Astrocyte (in vitro differentiated cells and primary cell): ENCODE data around the gene HLA-DMB. TPM values are rescaled to one million over a fixed set of nuclear protein-coding genes. Genes with fewer than 3 reads are reported as not detected.

Experiments
- DNase-seq: peaks from one replicate; pipeline ENCODE4 v3.0.0-alpha.2; 2010; ENCODE audit warnings: low read depth
- FAIRE-seq: peaks from 2 replicates; lab custom pipeline; 2011; peaks lifted over from hg19 to GRCh38; lab: Jason Lieb, UNC
- H2AFZ ChIP-seq: 2 replicates; pipeline ENCODE4 v1.6.0; 2012; ENCODE audit warnings: low read depth, low read length, inconsistent platforms
- H3K27ac ChIP-seq: 2 replicates; pipeline ENCODE4 v1.5.1; 2011; ENCODE audit warnings: low read depth, low read length, inconsistent platforms
- H3K27me3 ChIP-seq: 2 replicates; pipeline ENCODE4 v1.6.0; 2011; ENCODE audit warnings: low read length, inconsistent platforms; ENCODE audit not compliant: insufficient read depth
- H3K36me3 ChIP-seq: 2 replicates; pipeline ENCODE4 v1.5.1; 2011; ENCODE audit warnings: low read length, inconsistent platforms; ENCODE audit not compliant: insufficient read depth
- H3K4me1 ChIP-seq: 2 replicates; pipeline ENCODE4 v1.5.1; 2011; ENCODE audit warnings: low read length, inconsistent platforms; ENCODE audit not compliant: insufficient read depth
- H3K4me2 ChIP-seq: 2 replicates; pipeline ENCODE4 v1.6.0; 2012; ENCODE audit warnings: low read length, inconsistent platforms
- H3K4me3 ChIP-seq: 2 replicates; pipeline ENCODE4 v1.5.1; 2011; ENCODE audit warnings: low read depth, mild to moderate bottlenecking, low read length, inconsistent platforms; ENCODE audit not compliant: insufficient read depth
- H3K79me2 ChIP-seq: 2 replicates; pipeline ENCODE4 v1.6.0; 2012; ENCODE audit warnings: mild to moderate bottlenecking, low read length, inconsistent platforms; ENCODE audit not compliant: insufficient read depth
- H3K9ac ChIP-seq: 2 replicates; pipeline ENCODE4 v1.6.0; 2012; ENCODE audit warnings: mild to moderate bottlenecking, low read length, inconsistent platforms
- H3K9me3 ChIP-seq: 2 replicates; pipeline ENCODE4 v1.5.1; 2012; ENCODE audit warnings: low read depth, mild to moderate bottlenecking, low read length, inconsistent platforms; ENCODE audit not compliant: insufficient read depth
- H4K20me1 ChIP-seq: 2 replicates; pipeline ENCODE4 v1.6.0; 2012; ENCODE audit warnings: low read length, inconsistent platforms; ENCODE audit not compliant: insufficient read depth
- H3K27ac Mint-ChIP-seq: one replicate; pipeline ENCODE4 v1.8.0; 2021; ENCODE audit warnings: mild to moderate bottlenecking, mixed read lengths; ENCODE audit not compliant: unreplicated experiment
- H3K27me3 Mint-ChIP-seq: one replicate; pipeline ENCODE4 v1.8.0; 2021; ENCODE audit warnings: low read depth, mixed read lengths; ENCODE audit not compliant: unreplicated experiment
- H3K36me3 Mint-ChIP-seq: one replicate; pipeline ENCODE4 v1.8.0; 2021; ENCODE audit warnings: low read depth, mixed read lengths; ENCODE audit not compliant: unreplicated experiment
- H3K4me1 Mint-ChIP-seq: one replicate; pipeline ENCODE4 v1.8.0; 2021; ENCODE audit warnings: low read depth, mixed read lengths; ENCODE audit not compliant: unreplicated experiment
- H3K4me3 Mint-ChIP-seq: one replicate; pipeline ENCODE4 v1.8.0; 2021; ENCODE audit warnings: mild to moderate bottlenecking, moderate library complexity, mixed read lengths; ENCODE audit not compliant: unreplicated experiment
- H3K9me3 Mint-ChIP-seq: one replicate; pipeline ENCODE4 v1.8.0; 2021; ENCODE audit warnings: mild to moderate bottlenecking, mixed read lengths; ENCODE audit not compliant: unreplicated experiment
- EZH2 ChIP-seq: IDR thresholded peaks from 2 replicates; pipeline ENCODE4 v1.6.1; 2012; ENCODE audit warnings: mild to moderate bottlenecking, low read length, inconsistent platforms; ENCODE audit not compliant: insufficient read depth
- total RNA-seq: library from RNA; stranded (reverse); gene quantifications from 2 replicates; pipeline ENCODE4 v1.2.1, GENCODE V29; 2021
- TF ChIP-seq, protein P1 (sequence below): IDR thresholded peaks from 2 replicates; pipeline ENCODE4 v1.5.1; 2011; ENCODE audit warnings: low read depth, mild to moderate bottlenecking, inconsistent platforms, low read length, moderate library complexity; ENCODE audit not compliant: insufficient read depth

HLA-DMB gene
- total RNA-seq, 1 donor from 2014 or later = 0.11 TPM

DNA sequence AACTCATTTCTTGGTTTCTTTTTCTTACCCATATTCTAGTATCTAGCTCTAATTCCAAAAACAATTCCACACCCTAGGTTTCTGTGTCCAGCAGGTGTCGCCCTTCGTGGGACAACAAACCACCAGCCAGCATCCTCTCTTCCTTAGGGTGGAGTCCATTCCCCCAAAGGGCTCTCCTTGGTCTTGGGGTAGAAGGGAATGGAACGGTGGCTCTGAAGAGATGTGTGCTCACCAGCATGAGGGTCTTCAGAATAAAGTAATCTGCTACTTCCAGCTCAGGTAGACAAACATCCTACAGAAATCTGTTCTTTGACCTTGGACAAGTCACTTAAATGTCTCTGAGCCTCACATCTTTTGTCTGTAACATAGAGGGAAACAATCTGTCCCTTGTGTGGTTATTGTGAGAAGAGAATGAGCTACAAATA lies 7.2 kb downstream of the HLA-DMB start:
- H3K4me3 Mint-ChIP-seq = no peak overlapping the region
- no peak overlapping the region for H3K4me3 ChIP-seq
- no peaks in the 10 kb centered on the region for H3K9me3 ChIP-seq
- no peaks in the 10 kb centered on the region for H3K4me1 Mint-ChIP-seq
- H3K9ac ChIP-seq = no peak overlapping the region
- H3K27ac Mint-ChIP-seq = no peak overlapping the region
- H3K27me3 Mint-ChIP-seq = peaks cover 32% of the 10 kb centered on the region
- no peaks in the 10 kb centered on the region for H3K79me2 ChIP-seq
- no peak overlapping the region for H2AFZ ChIP-seq
- no peaks in the 10 kb centered on the region for H3K36me3 Mint-ChIP-seq
- no peaks in the 10 kb centered on the region for H4K20me1 ChIP-seq
- H3K27ac ChIP-seq = no peak overlapping the region
- FAIRE-seq (no peak), DNase-seq (peak; percentile 43)
- H3K27me3 ChIP-seq = peaks cover 62% of the 10 kb centered on the region
- peaks cover 1% of the 10 kb centered on the region for H3K9me3 Mint-ChIP-seq
- no peaks in the 10 kb centered on the region for H3K4me1 ChIP-seq
- H3K36me3 ChIP-seq = no peaks in the 10 kb centered on the region
- TF ChIP-seq, protein P1, sequence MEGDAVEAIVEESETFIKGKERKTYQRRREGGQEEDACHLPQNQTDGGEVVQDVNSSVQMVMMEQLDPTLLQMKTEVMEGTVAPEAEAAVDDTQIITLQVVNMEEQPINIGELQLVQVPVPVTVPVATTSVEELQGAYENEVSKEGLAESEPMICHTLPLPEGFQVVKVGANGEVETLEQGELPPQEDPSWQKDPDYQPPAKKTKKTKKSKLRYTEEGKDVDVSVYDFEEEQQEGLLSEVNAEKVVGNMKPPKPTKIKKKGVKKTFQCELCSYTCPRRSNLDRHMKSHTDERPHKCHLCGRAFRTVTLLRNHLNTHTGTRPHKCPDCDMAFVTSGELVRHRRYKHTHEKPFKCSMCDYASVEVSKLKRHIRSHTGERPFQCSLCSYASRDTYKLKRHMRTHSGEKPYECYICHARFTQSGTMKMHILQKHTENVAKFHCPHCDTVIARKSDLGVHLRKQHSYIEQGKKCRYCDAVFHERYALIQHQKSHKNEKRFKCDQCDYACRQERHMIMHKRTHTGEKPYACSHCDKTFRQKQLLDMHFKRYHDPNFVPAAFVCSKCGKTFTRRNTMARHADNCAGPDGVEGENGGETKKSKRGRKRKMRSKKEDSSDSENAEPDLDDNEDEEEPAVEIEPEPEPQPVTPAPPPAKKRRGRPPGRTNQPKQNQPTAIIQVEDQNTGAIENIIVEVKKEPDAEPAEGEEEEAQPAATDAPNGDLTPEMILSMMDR = peak; percentile 88
- no peak for TF ChIP-seq EZH2
- no peak overlapping the region for H3K4me2 ChIP-seq

DNA sequence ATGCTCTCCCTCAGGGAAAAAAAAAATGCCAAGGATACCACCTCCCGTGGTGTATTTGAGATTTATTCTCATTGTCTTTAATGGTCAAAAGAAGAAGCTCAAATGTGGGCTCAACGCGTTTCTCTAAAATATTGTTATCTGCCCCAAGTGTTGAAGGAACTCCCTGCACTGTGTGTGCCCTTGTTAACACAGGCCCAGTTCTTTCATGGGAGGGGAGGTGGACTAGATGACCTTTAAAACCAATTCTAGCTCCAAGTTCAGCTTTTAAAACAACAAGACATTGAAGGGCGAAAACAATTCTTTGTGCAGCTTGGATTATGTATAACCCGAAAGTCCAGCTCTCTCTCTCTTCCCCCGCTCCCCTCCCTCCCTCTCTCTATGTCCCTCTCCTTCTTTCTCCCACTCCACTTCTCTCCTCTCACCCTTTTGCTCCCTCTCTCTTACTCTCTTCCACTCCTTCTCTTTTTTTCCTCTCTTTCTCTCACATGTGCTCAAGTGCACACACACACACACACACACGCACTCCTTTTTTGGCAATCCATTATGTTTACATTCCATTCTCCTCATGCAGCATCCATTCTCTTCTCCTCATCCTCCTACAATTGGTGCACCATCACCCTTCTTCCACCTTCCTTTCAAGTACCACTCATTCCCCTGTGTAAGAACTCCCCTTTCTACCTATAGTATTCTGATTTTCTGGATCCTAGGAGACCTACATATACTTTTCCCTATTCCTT lies 8.5 kb downstream of the HLA-DMB start:
- FAIRE-seq (no peak), DNase-seq (peak; percentile 44)

More for the DNA sequence above, 8.5 kb downstream of the HLA-DMB start:
- no peak overlapping the region for H2AFZ ChIP-seq
- no peaks in the 10 kb centered on the region for H3K79me2 ChIP-seq
- H3K9ac ChIP-seq = no peak overlapping the region
- H3K36me3 Mint-ChIP-seq = no peaks in the 10 kb centered on the region
- H4K20me1 ChIP-seq = no peaks in the 10 kb centered on the region
- H3K4me3 Mint-ChIP-seq = no peak overlapping the region
- H3K4me2 ChIP-seq = no peak overlapping the region
- H3K4me1 ChIP-seq = no peaks in the 10 kb centered on the region
- H3K4me3 ChIP-seq = no peak overlapping the region
- H3K4me1 Mint-ChIP-seq = no peaks in the 10 kb centered on the region
- no peaks in the 10 kb centered on the region for H3K36me3 ChIP-seq
- H3K9me3 Mint-ChIP-seq = peaks cover 1% of the 10 kb centered on the region
- H3K27ac ChIP-seq = no peak overlapping the region
- H3K27ac Mint-ChIP-seq = no peak overlapping the region
- peaks cover 59% of the 10 kb centered on the region for H3K27me3 ChIP-seq
- H3K9me3 ChIP-seq = no peaks in the 10 kb centered on the region
- TF ChIP-seq EZH2 = no peak
- TF ChIP-seq, protein P1 = no peak
- H3K27me3 Mint-ChIP-seq = peaks cover 30% of the 10 kb centered on the region
